PFSK-1 (cell line): Measurements from ENCODE around the gene OR51B5.

Experiments
- POLR2AphosphoS5 ChIP-seq: IDR thresholded peaks from 2 replicates; pipeline ENCODE4 v1.6.1; 2012; ENCODE audit warnings: low read depth, mild to moderate bottlenecking, control low read depth, low read length, moderate library complexity
- REST ChIP-seq, 2 experiments: IDR thresholded peaks; 2 replicates each; pipeline versions ENCODE4 v1.6.1 to v1.8.0; 2011 to 2012; ENCODE audit warnings: low read depth in 2 of 2, low read length in 2 of 2, control low read depth in 1 of 2, inconsistent platforms in 1 of 2, mild to moderate bottlenecking in 1 of 2, moderate library complexity in 1 of 2; ENCODE audit not compliant: insufficient read depth in 1 of 2
- SIN3A ChIP-seq: IDR thresholded peaks from 2 replicates; pipeline ENCODE4 v1.6.1; 2012; ENCODE audit warnings: mild to moderate bottlenecking, low read length, moderate library complexity, borderline replicate concordance; ENCODE audit not compliant: insufficient read depth
- TAF1 ChIP-seq: IDR thresholded peaks from 2 replicates; pipeline ENCODE4 v1.6.1; 2012; ENCODE audit warnings: low read length, control low read depth, borderline replicate concordance; ENCODE audit not compliant: insufficient read depth

DNA sequence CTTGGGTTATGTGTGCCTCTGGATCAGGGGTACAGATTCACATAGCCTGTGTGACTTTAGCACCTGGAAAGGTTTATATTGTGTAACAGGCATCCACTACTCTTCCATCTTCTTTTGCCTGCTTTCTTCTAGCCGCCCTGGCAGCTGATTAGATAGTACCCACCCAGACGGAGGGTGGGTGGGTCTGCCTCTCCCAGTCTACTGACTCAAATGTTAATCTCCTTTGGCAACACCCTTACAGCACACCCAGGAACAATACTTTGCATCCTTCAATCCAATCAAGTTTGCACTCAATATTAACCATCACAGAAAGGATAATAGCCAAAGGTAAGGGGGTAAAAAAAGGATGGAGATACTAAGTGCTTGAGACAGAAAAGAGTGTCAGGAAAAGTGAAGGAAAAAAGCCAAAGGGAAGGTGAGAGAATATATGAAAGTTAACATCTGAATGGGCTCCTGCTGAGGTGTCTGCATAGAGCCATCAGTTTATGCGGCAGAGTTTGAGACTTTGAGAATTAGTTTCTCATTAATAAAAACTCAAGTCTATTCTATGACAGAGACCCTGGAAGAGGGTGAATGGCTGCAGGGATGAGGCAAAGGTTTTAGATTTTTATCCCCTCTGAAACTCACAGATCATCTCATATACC is 5.3 kb upstream of the OR51B5 start:
- TF ChIP-seq POLR2AphosphoS5 = no peak
- no peak for TF ChIP-seq REST (IDR thresholded peaks at IDR 0.05; ENCODE audit: insufficient read depth in 1 of 2, low read depth in 2 of 2, low read length in 2 of 2)
- TF ChIP-seq TAF1 = no peak
- TF ChIP-seq SIN3A = no peak
